DND-41 (cell line): ENCODE data around the gene SLC2A2.

Source experiments
- CTCF ChIP-seq: IDR thresholded peaks from 2 replicates; pipeline ENCODE4 v1.5.1; 2012; ENCODE audit warnings: borderline replicate concordance, low read length, moderate library complexity, mild to moderate bottlenecking; ENCODE audit not compliant: poor library complexity, severe bottlenecking; ENCODE audit errors: extremely low read depth
- EZH2 ChIP-seq: IDR thresholded peaks from 3 replicates; pipeline ENCODE4 v1.6.1; 2012; ENCODE audit warnings: borderline replicate concordance, low read depth, mild to moderate bottlenecking, moderate library complexity, low read length, inconsistent platforms; ENCODE audit not compliant: severe bottlenecking

DNA sequence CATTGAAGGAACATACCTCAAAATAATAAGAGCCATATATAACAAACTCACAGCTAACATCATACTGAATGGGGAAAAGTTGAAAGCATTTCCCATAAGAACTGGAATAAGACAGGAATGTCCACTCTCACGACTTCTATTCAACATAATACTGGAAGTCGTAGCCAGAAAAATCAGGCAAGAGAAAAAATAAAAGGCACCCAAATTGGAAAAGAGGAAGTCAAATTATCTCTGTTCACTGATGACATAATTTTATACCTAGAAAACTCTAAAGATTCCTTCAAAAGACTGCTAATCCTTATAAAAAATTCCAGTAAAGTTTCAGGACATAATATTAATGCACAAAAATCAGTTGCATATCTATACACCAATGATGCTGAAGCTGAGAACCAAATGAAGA lies 34.9 kb downstream of the SLC2A2 start:
- TF ChIP-seq CTCF, result no peak
- TF ChIP-seq EZH2, result no peak
